GM19463 (cell line): ENCODE results near the gene GEMIN8.
A peak's percentile ranks its signal among the peaks of the same experiment; 100 is the strongest.

Experiments
- ATAC-seq: cut with Tn5 transposase; IDR thresholded peaks from one replicate; pipeline ENCODE4 v1.9.1; 2021; ENCODE audit warnings: mild to moderate bottlenecking, moderate library complexity; ENCODE audit not compliant: unreplicated experiment

GEMIN8 gene

GRCh38 chrX:14017399-14017798 lies 12.3 kb downstream of the GEMIN8 start:
- ATAC-seq, result no peak

GRCh38 chrX:14015941-14016340 lies 13.8 kb downstream of the GEMIN8 start:
- no peak for ATAC-seq

GRCh38 chrX:14015294-14015693 lies 14.4 kb downstream of the GEMIN8 start:
- ATAC-seq, result no peak

GRCh38 chrX:14014526-14014925 lies 15.2 kb downstream of the GEMIN8 start:
- ATAC-seq, result no peak

GRCh38 chrX:14013054-14013453 lies 16.6 kb downstream of the GEMIN8 start:
- no peak for ATAC-seq

GRCh38 chrX:14010566-14010965 lies 19.1 kb downstream of the GEMIN8 start:
- ATAC-seq, result no peak

- ATAC-seq, result no peak
These were observed 23.2 kb downstream of the GEMIN8 start for GRCh38 chrX:14006540-14006939.

- ATAC-seq, result peak; percentile 67
These were observed 25.7 kb downstream of the GEMIN8 start for GRCh38 chrX:14003876-14004425.

GRCh38 chrX:14003028-14003427 lies 26.7 kb downstream of the GEMIN8 start:
- no peak for ATAC-seq

GRCh38 chrX:13996650-13997049 lies 33.0 kb downstream of the GEMIN8 start:
- ATAC-seq, result no peak

GRCh38 chrX:13994536-13995080 lies 35.1 kb downstream of the GEMIN8 start:
- ATAC-seq, result no peak

GRCh38 chrX:13994104-13994503 lies 35.6 kb downstream of the GEMIN8 start:
- no peak for ATAC-seq

GRCh38 chrX:13990126-13990800 lies 39.4 kb downstream of the GEMIN8 start:
- ATAC-seq, result no peak

GRCh38 chrX:13985697-13986435 lies 43.8 kb downstream of the GEMIN8 start:
- ATAC-seq, result peak; percentile 72

GRCh38 chrX:13983734-13984133 lies 46.0 kb downstream of the GEMIN8 start:
- no peak for ATAC-seq

- ATAC-seq, result no peak
These were observed 61.5 kb downstream of the GEMIN8 start for GRCh38 chrX:13968198-13968597.

- ATAC-seq, result no peak
These were observed 62.1 kb downstream of the GEMIN8 start for GRCh38 chrX:13967636-13968035.

- ATAC-seq, result no peak
These were observed 62.9 kb downstream of the GEMIN8 start for GRCh38 chrX:13966793-13967125.

- ATAC-seq, result no peak
These were observed 63.5 kb downstream of the GEMIN8 start for GRCh38 chrX:13966071-13966792.

GRCh38 chrX:13965531-13965930 lies 64.2 kb downstream of the GEMIN8 start:
- ATAC-seq, result no peak

- ATAC-seq, result no peak
These were observed 72.7 kb downstream of the GEMIN8 start for GRCh38 chrX:13956998-13957397.
